PC-3 (cell line): ENCODE results near the gene JARID2. TPM values are rescaled to one million over a fixed set of nuclear protein-coding genes. Genes with fewer than 3 reads are reported as not detected.
A peak's percentile ranks its signal among the peaks of the same experiment; 100 is the strongest.

Experiments
- ATAC-seq: fragments of 200-7000 bp; cut with Tn5 transposase; 2 replicates; pipeline ENCODE4 v1.9.1; 2020; ENCODE audit warnings: mild to moderate bottlenecking, moderate library complexity
- BruUV-seq: library from RNA; stranded (reverse); fragments of 400-500 nt; replicated peaks from 2 replicates; lab custom pipeline; 2021; lab: Mats Ljungman, UMichigan
- CTCF ChIA-PET: fragments of 300-600 bp; sonication (Branson Sonifier 250); formaldehyde crosslinking; loops from one replicate; lab custom pipeline; 2022; ENCODE audit warnings: antibody characterized with exemption; lab: Charles Lee
- POLR2A ChIA-PET: fragments of 300-600 bp; sonication (Branson Sonifier 250); formaldehyde crosslinking; loops from one replicate; lab custom pipeline; 2022; ENCODE audit warnings: antibody characterized with exemption; ENCODE audit not compliant: unreplicated experiment; lab: Charles Lee
- DNase-seq: peaks from one replicate; pipeline ENCODE4 v3.0.0-alpha.2; 2015
- H2AFZ ChIP-seq: fragments of 300-600 bp; sonication (generic); 2 replicates; pipeline ENCODE4 v1.6.0; 2016; ENCODE audit warnings: antibody characterized with exemption, low read length
- H3F3A ChIP-seq: fragments of 300-600 bp; sonication (generic); one replicate; pipeline ENCODE4 v1.6.0; 2017; ENCODE audit warnings: antibody characterized with exemption, low read length, control low read depth, mild to moderate bottlenecking; ENCODE audit not compliant: unreplicated experiment
- H3K27ac ChIP-seq: fragments of 300-600 bp; sonication (generic); 2 replicates; pipeline ENCODE4 v1.5.1; 2016; ENCODE audit warnings: mild to moderate bottlenecking, low read length
- H3K27me3 ChIP-seq: fragments of 300-600 bp; sonication (generic); 2 replicates; pipeline ENCODE4 v1.6.1; 2016; ENCODE audit warnings: low read length, mixed read lengths
- H3K36me3 ChIP-seq: fragments of 300-600 bp; sonication (generic); 2 replicates; pipeline ENCODE4 v1.6.1; 2016; ENCODE audit warnings: low read depth, mixed run types, low read length, mixed read lengths
- H3K4me1 ChIP-seq: fragments of 300-600 bp; sonication (generic); 2 replicates; pipeline ENCODE4 v1.5.1; 2016; ENCODE audit warnings: low read length; ENCODE audit not compliant: insufficient read depth
- H3K4me2 ChIP-seq: fragments of 300-600 bp; sonication (generic); 2 replicates; pipeline ENCODE4 v1.6.0; 2016; ENCODE audit warnings: low read length
- H3K4me3 ChIP-seq: fragments of 300-600 bp; sonication (generic); 2 replicates; pipeline ENCODE4 v1.5.1; 2016; ENCODE audit warnings: mild to moderate bottlenecking, low read length, mixed read lengths
- H3K79me2 ChIP-seq: fragments of 300-600 bp; sonication (generic); 2 replicates; pipeline ENCODE4 v1.6.1; 2017; ENCODE audit warnings: low read length, mixed read lengths
- H3K9ac ChIP-seq: fragments of 300-600 bp; sonication (generic); 2 replicates; pipeline ENCODE4 v1.6.0; 2016; ENCODE audit warnings: mild to moderate bottlenecking, low read length
- H3K9me2 ChIP-seq: fragments of 300-600 bp; sonication (generic); replicated peaks from 2 replicates; pipeline ENCODE4 v1.6.1; 2016; ENCODE audit warnings: mixed run types, low read length, mixed read lengths
- H3K9me3 ChIP-seq: fragments of 300-600 bp; sonication (generic); 2 replicates; pipeline ENCODE4 v1.6.1; 2016; ENCODE audit warnings: low read length, mixed read lengths
- H4K20me1 ChIP-seq: fragments of 300-600 bp; sonication (generic); 2 replicates; pipeline ENCODE4 v1.6.1; 2016; ENCODE audit warnings: low read length, mixed read lengths
- EZH2 ChIP-seq: fragments of 300-600 bp; sonication (generic); IDR thresholded peaks from one replicate; pipeline ENCODE4 v1.6.1; 2017; ENCODE audit warnings: antibody characterized with exemption, mild to moderate bottlenecking, low read length; ENCODE audit not compliant: unreplicated experiment
- EZH2phosphoT487 ChIP-seq: fragments of 300-600 bp; sonication (generic); IDR thresholded peaks from 2 replicates; pipeline ENCODE4 v1.6.1; 2018; ENCODE audit warnings: mild to moderate bottlenecking, antibody characterized with exemption, low read length, borderline replicate concordance
- intact Hi-C: fragments of 100-400 bp; cut with micrococcal nuclease; formaldehyde crosslinking; loops from 2 replicates; pipeline ENCODE4 v1.9.0; 2023
- total RNA-seq: library from RNA; depleted of rRNA; stranded (reverse); fragments of >200 nt; gene quantifications from 2 replicates; pipeline ENCODE4 v1.2.3, GENCODE V29; 2014
- TF ChIP-seq, protein P1 (sequence below): fragments of 300-600 bp; sonication (generic); conservative IDR thresholded peaks from 2 replicates; pipeline ENCODE4 v1.5.1; 2017; ENCODE audit warnings: antibody characterized with exemption, low read depth, mild to moderate bottlenecking, low read length

JARID2 gene
- total RNA-seq, 1 experiment from 2014 or later: 11.0 TPM

DNA sequence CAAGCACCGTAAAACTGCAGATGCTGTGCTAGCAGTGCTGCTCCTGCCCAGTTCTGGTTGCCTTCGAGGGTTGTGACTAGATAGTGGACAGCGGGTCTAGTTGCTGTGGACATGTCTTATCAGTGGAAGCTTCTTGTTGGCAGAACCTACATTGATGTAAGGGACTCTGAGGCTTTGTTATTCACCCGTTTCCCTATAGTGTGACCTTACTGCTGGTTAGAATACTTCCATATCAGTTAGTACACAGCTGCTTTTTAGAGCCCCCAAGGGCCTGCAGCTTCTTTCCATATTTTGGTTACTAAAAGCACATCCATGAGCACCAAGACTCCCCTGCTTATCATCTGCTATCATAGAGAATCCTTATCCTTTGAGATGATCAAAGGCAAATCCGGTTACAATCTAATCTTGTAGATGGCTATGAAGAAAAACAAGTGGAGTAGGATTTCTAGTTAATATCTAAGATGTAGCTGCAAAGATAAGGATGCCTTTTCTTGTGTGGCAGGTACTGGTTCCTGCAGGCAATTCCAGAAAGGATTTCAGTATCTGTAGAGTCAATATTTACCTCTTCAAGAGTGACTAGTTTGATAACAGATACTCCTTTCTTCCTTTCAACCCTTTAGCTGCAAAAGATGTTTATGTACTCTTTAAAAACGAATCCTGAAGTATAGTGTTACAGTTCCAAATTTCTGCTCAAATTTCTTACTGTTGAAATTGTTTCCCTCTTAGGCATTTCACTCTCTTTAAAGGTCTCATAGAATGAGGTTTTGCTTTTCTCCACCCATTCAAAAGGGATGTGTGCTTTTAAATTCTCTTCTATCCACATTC lies 163.6 kb downstream of the JARID2 start:
- DNase-seq (no peak), ATAC-seq (peak; percentile 78)
- H3K4me3 ChIP-seq: no peak overlapping the region
- no peaks in the 10 kb centered on the region for H3K36me3 ChIP-seq
- H3K4me1 ChIP-seq: peaks cover 11% of the 10 kb centered on the region; the same call in 1 of the 2 replicates
- H3K27me3 ChIP-seq: no peaks in the 10 kb centered on the region
- POLR2A ChIA-PET: no interaction called here
- no peak overlapping the region for H3K4me2 ChIP-seq
- CTCF ChIA-PET: no interaction called here
- no peaks in the 10 kb centered on the region for H3K9me3 ChIP-seq
- H3K9me2 ChIP-seq: no peaks in the 10 kb centered on the region
- BruUV-seq: no TSS peak
- H3K79me2 ChIP-seq: peaks cover 45% of the 10 kb centered on the region
- no peaks in the 10 kb centered on the region for H3F3A ChIP-seq
- peaks cover 4% of the 10 kb centered on the region; the same call in 1 of the 2 replicates for H4K20me1 ChIP-seq
- intact Hi-C loops: loop anchor here (10.0 kb wide), 1 partner anchor 85 kb away; no protein-coding TSS in a partner anchor
- no peak overlapping the region for H3K9ac ChIP-seq
- no peak overlapping the region for H3K27ac ChIP-seq
- TF ChIP-seq EZH2 (no peak), EZH2phosphoT487 (no peak)
- TF ChIP-seq, protein P1, sequence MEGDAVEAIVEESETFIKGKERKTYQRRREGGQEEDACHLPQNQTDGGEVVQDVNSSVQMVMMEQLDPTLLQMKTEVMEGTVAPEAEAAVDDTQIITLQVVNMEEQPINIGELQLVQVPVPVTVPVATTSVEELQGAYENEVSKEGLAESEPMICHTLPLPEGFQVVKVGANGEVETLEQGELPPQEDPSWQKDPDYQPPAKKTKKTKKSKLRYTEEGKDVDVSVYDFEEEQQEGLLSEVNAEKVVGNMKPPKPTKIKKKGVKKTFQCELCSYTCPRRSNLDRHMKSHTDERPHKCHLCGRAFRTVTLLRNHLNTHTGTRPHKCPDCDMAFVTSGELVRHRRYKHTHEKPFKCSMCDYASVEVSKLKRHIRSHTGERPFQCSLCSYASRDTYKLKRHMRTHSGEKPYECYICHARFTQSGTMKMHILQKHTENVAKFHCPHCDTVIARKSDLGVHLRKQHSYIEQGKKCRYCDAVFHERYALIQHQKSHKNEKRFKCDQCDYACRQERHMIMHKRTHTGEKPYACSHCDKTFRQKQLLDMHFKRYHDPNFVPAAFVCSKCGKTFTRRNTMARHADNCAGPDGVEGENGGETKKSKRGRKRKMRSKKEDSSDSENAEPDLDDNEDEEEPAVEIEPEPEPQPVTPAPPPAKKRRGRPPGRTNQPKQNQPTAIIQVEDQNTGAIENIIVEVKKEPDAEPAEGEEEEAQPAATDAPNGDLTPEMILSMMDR: no peak
- no peak overlapping the region for H2AFZ ChIP-seq

DNA sequence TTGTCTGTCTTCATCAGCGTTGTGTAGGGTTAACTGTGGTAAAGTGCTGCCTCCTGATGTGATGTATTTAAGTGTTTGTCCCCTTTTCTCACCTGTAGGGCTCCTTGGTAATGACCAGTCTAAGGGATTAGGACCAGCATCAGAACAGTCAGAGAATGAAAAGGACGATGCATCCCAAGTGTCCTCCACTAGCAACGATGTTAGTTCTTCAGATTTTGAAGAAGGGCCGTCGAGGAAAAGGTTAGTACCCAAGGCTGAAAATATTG lies 164.2 kb downstream of the JARID2 start:
- no peak overlapping the region for H2AFZ ChIP-seq
- no peak overlapping the region for H3K4me3 ChIP-seq
- TF ChIP-seq, protein P1: no peak
- TF ChIP-seq EZH2phosphoT487 (no peak), EZH2 (no peak)
- H3F3A ChIP-seq: no peaks in the 10 kb centered on the region
- BruUV-seq: no TSS peak
- H3K4me2 ChIP-seq: no peak overlapping the region
- H3K4me1 ChIP-seq: peaks cover 11% of the 10 kb centered on the region; the same call in 1 of the 2 replicates
- peaks cover 4% of the 10 kb centered on the region; the same call in 1 of the 2 replicates for H4K20me1 ChIP-seq
- ATAC-seq: peak; percentile 27
- H3K9me2 ChIP-seq: no peaks in the 10 kb centered on the region
- intact Hi-C loops: no loop called here
- DNase-seq: no peak
- H3K36me3 ChIP-seq: no peaks in the 10 kb centered on the region
- POLR2A ChIA-PET: no interaction called here
- H3K79me2 ChIP-seq: peaks cover 39% of the 10 kb centered on the region
- H3K27me3 ChIP-seq: no peaks in the 10 kb centered on the region
- H3K27ac ChIP-seq: no peak overlapping the region
- no peaks in the 10 kb centered on the region for H3K9me3 ChIP-seq
- CTCF ChIA-PET: no interaction called here
- H3K9ac ChIP-seq: no peak overlapping the region

DNA sequence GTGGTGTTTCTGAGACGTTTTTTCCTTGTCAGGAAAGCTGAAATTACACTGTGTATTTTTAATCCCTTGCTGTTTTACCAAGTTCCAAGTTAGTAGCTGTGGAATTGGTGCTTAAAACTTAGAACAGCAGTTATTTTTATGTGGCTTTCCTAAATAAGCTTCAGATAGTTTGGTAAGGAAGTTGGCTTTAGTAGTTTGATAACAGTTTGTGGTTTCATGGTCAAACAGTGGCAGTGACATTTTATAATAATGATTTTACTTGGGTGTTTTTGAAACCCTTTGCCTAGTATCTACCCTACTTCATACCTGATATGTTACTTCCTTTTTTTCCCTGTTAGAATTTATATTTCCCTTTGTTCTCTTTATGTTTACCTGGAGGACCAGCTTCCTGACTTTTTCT lies 164.9 kb downstream of the JARID2 start:
- H3K4me2 ChIP-seq: no peak overlapping the region
- H3K4me1 ChIP-seq: peaks cover 11% of the 10 kb centered on the region; the same call in 1 of the 2 replicates
- H3K27me3 ChIP-seq: no peaks in the 10 kb centered on the region
- BruUV-seq: no TSS peak
- ChIA-PET POLR2A (no interaction called here), CTCF (no interaction called here)
- intact Hi-C loops: no loop called here
- no peak for ATAC-seq
- H3K4me3 ChIP-seq: no peak overlapping the region
- peaks cover 4% of the 10 kb centered on the region; the same call in 1 of the 2 replicates for H4K20me1 ChIP-seq
- DNase-seq: no peak
- no peaks in the 10 kb centered on the region for H3F3A ChIP-seq
- H3K36me3 ChIP-seq: no peaks in the 10 kb centered on the region
- no peak overlapping the region for H3K27ac ChIP-seq
- H3K9me3 ChIP-seq: no peaks in the 10 kb centered on the region
- H2AFZ ChIP-seq: no peak overlapping the region
- no peak overlapping the region for H3K9ac ChIP-seq
- H3K79me2 ChIP-seq: peaks cover 32% of the 10 kb centered on the region
- no peaks in the 10 kb centered on the region for H3K9me2 ChIP-seq
- no peak for TF ChIP-seq EZH2
- TF ChIP-seq EZH2phosphoT487: no peak
- TF ChIP-seq, protein P1: no peak
